ENCODE data around the gene BCAP31. TPM values are rescaled to one million over a fixed set of nuclear protein-coding genes. Genes with fewer than 3 reads are reported as not detected.

The BCAP31 gene
- total RNA-seq, 4 donors from 2014 or later: 99.2 to 180 (median 142) TPM

- intact Hi-C loops (cut with DNase I): no loop called here
- peaks cover 0 to 33% (median 0%) of the 10 kb centered on the region in 4 donors for H3K27me3 ChIP-seq
- no peak overlapping the region for H3K4me3 ChIP-seq
- peaks cover 0 to 7% (median 0%) of the 10 kb centered on the region in 3 donors for H3K4me1 ChIP-seq
- WGBS, 2 donors: 81 to 82% methylated on average over 13 to 27 of the region's 27 CpGs
- no peaks in the 10 kb centered on the region for H3K36me3 ChIP-seq
- H3K9me3 ChIP-seq: no peaks in the 10 kb centered on the region
- no peak for TF ChIP-seq POLR2A (IDR thresholded peaks at IDR 0.05)
- TF ChIP-seq CTCF (IDR thresholded peaks at IDR 0.05): no peak
- no peak for DNase-seq
- H3K27ac ChIP-seq: no peak overlapping the region
Observed at GRCh38 chrX:153674219-153674851, 49.9 kb downstream of the BCAP31 start.

- no peak for DNase-seq
- no peak for TF ChIP-seq POLR2A (IDR thresholded peaks at IDR 0.05)
- no peak for TF ChIP-seq CTCF (IDR thresholded peaks at IDR 0.05)
- H3K9me3 ChIP-seq: no peaks in the 10 kb centered on the region
- peaks cover 0 to 33% (median 0%) of the 10 kb centered on the region in 4 donors for H3K27me3 ChIP-seq
- peaks cover 0 to 7% (median 0%) of the 10 kb centered on the region in 3 donors for H3K4me1 ChIP-seq
- H3K36me3 ChIP-seq: no peaks in the 10 kb centered on the region
- 84 to 100% methylated on average over 2 to 7 of the region's 98 CpGs for WGBS, 2 donors
- peak within 1 kb of the TSS in 3 of 4 donors; percentile 10 to 40 (median 13) for H3K4me3 ChIP-seq
- H3K27ac ChIP-seq: peak within 1 kb of the TSS in 2 of 4 donors; percentile 29 to 34
- intact Hi-C loops (cut with DNase I): no loop called here
Observed at GRCh38 chrX:153673428-153674218, 50.6 kb downstream of the BCAP31 start, which contains the start of gene PNCK. Gene PNCK (minus strand): TSS chrX:153673813. CDS start chrX:153673076, 737 bp downstream.

DNA sequence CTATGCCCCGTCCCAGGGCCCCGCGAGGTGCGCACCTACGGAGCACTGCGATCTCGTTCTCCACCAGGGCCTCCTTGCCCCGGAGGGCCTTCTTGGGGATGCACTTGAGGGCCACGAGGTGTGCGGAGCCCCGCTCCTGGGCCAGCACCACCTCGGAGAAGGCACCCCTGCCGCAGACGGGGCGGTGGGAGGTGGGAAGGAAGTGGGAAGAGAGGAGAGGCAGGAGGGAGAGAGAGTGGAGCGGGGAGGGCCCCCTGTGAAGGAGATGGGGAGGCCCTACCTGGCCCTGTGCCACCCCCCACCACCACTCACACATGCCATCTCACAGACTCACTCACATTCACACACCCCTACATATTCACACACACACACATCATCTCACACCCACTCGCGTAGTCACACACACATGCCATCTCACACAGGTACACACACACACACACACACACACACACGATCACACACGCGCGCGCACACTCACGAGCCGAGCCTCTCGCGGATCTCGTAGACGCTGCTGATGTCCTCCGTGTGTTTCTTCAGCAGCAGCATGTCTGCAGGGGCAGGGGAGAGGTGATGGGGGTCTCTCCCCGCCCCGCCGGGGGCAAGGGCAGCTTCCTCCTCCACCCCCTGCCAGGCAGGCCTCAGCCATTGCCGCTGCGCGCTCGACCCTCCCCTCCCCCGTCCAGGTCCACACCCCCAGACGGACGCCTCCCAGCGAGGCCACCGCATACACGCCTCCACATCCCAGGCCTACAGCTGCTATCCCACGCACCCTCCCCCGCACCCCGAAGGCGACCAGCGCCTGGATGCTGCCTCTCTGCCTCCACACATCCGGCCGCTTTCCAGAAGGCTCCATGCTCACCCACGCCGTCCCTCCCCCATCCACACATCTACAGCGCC lies 51.4 kb downstream of the BCAP31 start:
- Histone ChIP-seq H3K4me1 (peaks cover 0 to 14% (median 0%) of the 10 kb centered on the region in 3 donors), H3K27ac (peak overlapping the region in 2 of 4 donors; percentile 29 to 34), H3K9me3 (no peaks in the 10 kb centered on the region), H3K27me3 (peaks cover 0 to 33% (median 0%) of the 10 kb centered on the region in 4 donors), H3K4me3 (peak overlapping the region in 3 of 4 donors; percentile 10 to 40 (median 13)), H3K36me3 (no peaks in the 10 kb centered on the region)
- DNase-seq: no peak
- TF ChIP-seq CTCF (IDR thresholded peaks at IDR 0.05) (no peak), POLR2A (IDR thresholded peaks at IDR 0.05) (no peak)
- WGBS, 2 donors: 62 to 63% methylated on average over 13 to 18 of the region's 53 CpGs
- intact Hi-C loops (cut with DNase I): no loop called here

- peaks cover 0 to 17% (median 0%) of the 10 kb centered on the region in 3 donors for H3K4me1 ChIP-seq
- H3K4me3 ChIP-seq: no peak overlapping the region
- H3K9me3 ChIP-seq: no peaks in the 10 kb centered on the region
- no peaks in the 10 kb centered on the region for H3K36me3 ChIP-seq
- DNase-seq: no peak
- peaks cover 0 to 33% (median 0%) of the 10 kb centered on the region in 4 donors for H3K27me3 ChIP-seq
- 90 to 100% methylated on average over 2 to 14 of the region's 27 CpGs for WGBS, 2 donors
- intact Hi-C loops (cut with DNase I): no loop called here
- H3K27ac ChIP-seq: no peak overlapping the region
- TF ChIP-seq CTCF (IDR thresholded peaks at IDR 0.05) (no peak), POLR2A (IDR thresholded peaks at IDR 0.05) (no peak)
Observed at GRCh38 chrX:153671589-153672530, 52.3 kb downstream of the BCAP31 start.
